Measurements from ENCODE around the gene NT5DC1. TPM values are rescaled to one million over a fixed set of nuclear protein-coding genes. Genes with fewer than 3 reads are reported as not detected.

NT5DC1 gene
- total RNA-seq, 1 donor, result 7.8 TPM

GRCh38 chr6:116208056-116208785 lies 107.6 kb downstream of the NT5DC1 start:
- H3K4me3 ChIP-seq (ENCODE audit: low read depth, low read length), result no peak overlapping the region
- TF ChIP-seq CTCF (IDR thresholded peaks at IDR 0.05; ENCODE audit: insufficient read depth, low read depth, low read length), result no peak
- DNase-seq (ENCODE audit: low read depth), result no peak

- no peak for DNase-seq (ENCODE audit: low read depth)
- no peak overlapping the region for H3K4me3 ChIP-seq (ENCODE audit: low read depth, low read length)
- TF ChIP-seq CTCF (IDR thresholded peaks at IDR 0.05; ENCODE audit: insufficient read depth, low read depth, low read length), result no peak
Measured at GRCh38 chr6:116210316-116210715, 109.7 kb downstream of the NT5DC1 start.

- DNase-seq (ENCODE audit: low read depth), result no peak
- no peak overlapping the region for H3K4me3 ChIP-seq (ENCODE audit: low read depth, low read length)
- TF ChIP-seq CTCF (IDR thresholded peaks at IDR 0.05; ENCODE audit: insufficient read depth, low read depth, low read length), result no peak
Measured at GRCh38 chr6:116210750-116211425, 110.2 kb downstream of the NT5DC1 start.

- no peak for DNase-seq (ENCODE audit: low read depth)
- TF ChIP-seq CTCF (IDR thresholded peaks at IDR 0.05; ENCODE audit: insufficient read depth, low read depth, low read length), result no peak
- no peak overlapping the region for H3K4me3 ChIP-seq (ENCODE audit: low read depth, low read length)
Measured at GRCh38 chr6:116214681-116215080, 114.0 kb downstream of the NT5DC1 start.

- no peak for DNase-seq (ENCODE audit: low read depth)
- TF ChIP-seq CTCF (IDR thresholded peaks at IDR 0.05; ENCODE audit: insufficient read depth, low read depth, low read length), result no peak
- H3K4me3 ChIP-seq (ENCODE audit: low read depth, low read length), result no peak overlapping the region
Measured at GRCh38 chr6:116215414-116215813, 114.8 kb downstream of the NT5DC1 start.

- peak; percentile 60 for TF ChIP-seq CTCF (IDR thresholded peaks at IDR 0.05; ENCODE audit: insufficient read depth, low read depth, low read length)
- no peak overlapping the region for H3K4me3 ChIP-seq (ENCODE audit: low read depth, low read length)
- DNase-seq (ENCODE audit: low read depth), result peak; percentile 52
Measured at GRCh38 chr6:116217069-116217468, 116.4 kb downstream of the NT5DC1 start.
